Endothelial cell of umbilical vein (primary cell): ENCODE measurements around the gene ARL5C. TPM values are rescaled to one million over a fixed set of nuclear protein-coding genes. Genes with fewer than 3 reads are reported as not detected.

Source experiments
- BruUV-seq: library from RNA; stranded (reverse); fragments of 400-500 nt; replicated peaks from 2 replicates; lab custom pipeline; 2021; lab: Mats Ljungman, UMichigan
- CTCF ChIA-PET: fragments of 300-600, 350-600 bp; sonication (Branson Sonifier 250); formaldehyde crosslinking; loops from one replicate; lab custom pipeline; 2021; ENCODE audit warnings: antibody characterized with exemption, inconsistent platforms; lab: Charles Lee
- POLR2A ChIA-PET: fragments of 300-600, 350-600 bp; sonication (Branson Sonifier 250); formaldehyde crosslinking; loops from one replicate; lab custom pipeline; 2021; ENCODE audit warnings: antibody characterized with exemption, inconsistent platforms; lab: Charles Lee
- DNase-seq: peaks from one replicate; pipeline ENCODE4 v3.0.0-alpha.2; 2011; ENCODE audit warnings: low read depth, low spot score
- FAIRE-seq: peaks from 2 replicates; lab custom pipeline; 2011; peaks lifted over from hg19 to GRCh38; lab: Jason Lieb, UNC
- H2AFZ ChIP-seq: 2 replicates; pipeline ENCODE4 v1.6.0; 2012; ENCODE audit warnings: low read depth, low read length, control low read depth, inconsistent platforms
- H3K27ac ChIP-seq: 2 replicates; pipeline ENCODE4 v1.5.1; 2011; ENCODE audit warnings: low read depth, mild to moderate bottlenecking, control low read depth, low read length, moderate library complexity; ENCODE audit not compliant: insufficient read depth
- H3K27me3 ChIP-seq, 2 experiments: 2 replicates each; pipeline versions ENCODE4 v1.6.0 to v1.6.1; 2011; ENCODE audit warnings: low read length in 2 of 2, mixed read lengths in 1 of 2; ENCODE audit not compliant: control insufficient read depth in 2 of 2, insufficient read depth in 2 of 2
- H3K36me3 ChIP-seq, 2 experiments: 2 replicates in 1 of 2; 3 replicates in 1 of 2; pipeline ENCODE4 v1.5.1; 2011; ENCODE audit warnings: low read length in 2 of 2, mild to moderate bottlenecking in 1 of 2, moderate library complexity in 1 of 2; ENCODE audit not compliant: control insufficient read depth in 2 of 2, insufficient read depth in 2 of 2; ENCODE audit errors: extremely low read depth in 1 of 2
- H3K4me1 ChIP-seq: 3 replicates; pipeline ENCODE4 v1.5.1; 2011; ENCODE audit warnings: mild to moderate bottlenecking, low read length; ENCODE audit not compliant: control insufficient read depth, insufficient read depth; ENCODE audit errors: extremely low read depth
- H3K4me2 ChIP-seq: 2 replicates; pipeline ENCODE4 v1.6.1; 2011; ENCODE audit warnings: low read length, control low read depth, mixed read lengths; ENCODE audit not compliant: insufficient read depth
- H3K4me3 ChIP-seq, 3 experiments: fragments of 200-600 bp in 1 of 3; sonication (generic), shearing (Covaris generic) in 1 of 3; replicated peaks in 1 of 3; 2 replicates each; pipeline ENCODE4 v1.5.1; 2011 to 2016; ENCODE audit warnings: control low read depth in 3 of 3, low read length in 3 of 3, mild to moderate bottlenecking in 2 of 3, inconsistent platforms in 1 of 3, low read depth in 1 of 3, moderate library complexity in 1 of 3; ENCODE audit not compliant: insufficient read depth in 1 of 3
- H3K79me2 ChIP-seq: 2 replicates; pipeline ENCODE4 v1.6.0; 2012; ENCODE audit warnings: low read length, inconsistent platforms; ENCODE audit not compliant: control insufficient read depth, insufficient read depth
- H3K9ac ChIP-seq: replicated peaks from 2 replicates; pipeline ENCODE3; 2011; ENCODE audit warnings: low read length, control low read depth; ENCODE audit not compliant: insufficient read depth; ENCODE audit errors: extremely low read depth
- H3K9me1 ChIP-seq: replicated peaks from 3 replicates; pipeline ENCODE4 v1.6.0; 2011; ENCODE audit warnings: mild to moderate bottlenecking, low read length; ENCODE audit not compliant: control insufficient read depth, insufficient read depth; ENCODE audit errors: extremely low read depth
- H3K9me3 ChIP-seq: replicated peaks from 2 replicates; pipeline ENCODE4 v1.5.1; 2012; ENCODE audit warnings: low read length, inconsistent platforms; ENCODE audit not compliant: control insufficient read depth, insufficient read depth
- H4K20me1 ChIP-seq: replicated peaks from 2 replicates; pipeline ENCODE3; 2011; ENCODE audit warnings: mild to moderate bottlenecking, low read length; ENCODE audit not compliant: control insufficient read depth, insufficient read depth; ENCODE audit errors: extremely low read depth
- FOS ChIP-seq: IDR thresholded peaks from 2 replicates; pipeline ENCODE4 v1.6.1; 2011; ENCODE audit warnings: mild to moderate bottlenecking, low read length, moderate library complexity, borderline replicate concordance; ENCODE audit not compliant: insufficient read depth
- GATA2 ChIP-seq: IDR thresholded peaks from 2 replicates; pipeline ENCODE4 v1.7.0; 2011; ENCODE audit warnings: low read depth, mild to moderate bottlenecking, moderate library complexity, mixed read lengths, low read length; ENCODE audit not compliant: insufficient read length, insufficient read depth
- MYC ChIP-seq: IDR thresholded peaks from one replicate; pipeline ENCODE4 v1.6.1; 2011; ENCODE audit warnings: mild to moderate bottlenecking, low read depth, low read length
- POLR2A ChIP-seq: IDR thresholded peaks from 2 replicates; pipeline ENCODE4 v1.6.1; 2012; ENCODE audit warnings: low read depth, mild to moderate bottlenecking, control low read depth, low read length
- dilution Hi-C: fragments of 300-500 bp; cut with MboI; formaldehyde crosslinking; loops from one replicate; pipeline ENCODE4 v1.15.0; 2019; ENCODE audit warnings: low sequenced_read_pairs; ENCODE audit not compliant: extremely low pct_ligation_motif_present
- intact Hi-C: fragments of 100-400 bp; cut with micrococcal nuclease; formaldehyde crosslinking; loops from one replicate; pipeline ENCODE4 v1.10.0; 2022
- polyA plus RNA-seq, 4 experiments: library from polyadenylated mRNA; depleted of rRNA in 3 of 4; stranded (reverse) in 3 of 4; unstranded in 1 of 4; fragments of >200 nt; gene quantifications; 2 replicates each; pipeline versions ENCODE4 v1.2.1 to v1.2.3, GENCODE V29; 2011 to 2012; ENCODE audit warnings: missing spikeins in 1 of 4
- total RNA-seq: library from RNA; stranded (reverse); gene quantifications from 2 replicates; pipeline ENCODE4 v1.2.3, GENCODE V29; 2021
- TF ChIP-seq, protein P1 (sequence below): IDR thresholded peaks from 2 replicates; pipeline ENCODE4 v1.6.1; 2011; ENCODE audit not compliant: insufficient read depth, insufficient read length

ARL5C gene
- total and polyA plus RNA-seq, 2 donors (not counting 3 experiments of a cell fraction or from before 2014, with no cell fraction given): not detected

DNA sequence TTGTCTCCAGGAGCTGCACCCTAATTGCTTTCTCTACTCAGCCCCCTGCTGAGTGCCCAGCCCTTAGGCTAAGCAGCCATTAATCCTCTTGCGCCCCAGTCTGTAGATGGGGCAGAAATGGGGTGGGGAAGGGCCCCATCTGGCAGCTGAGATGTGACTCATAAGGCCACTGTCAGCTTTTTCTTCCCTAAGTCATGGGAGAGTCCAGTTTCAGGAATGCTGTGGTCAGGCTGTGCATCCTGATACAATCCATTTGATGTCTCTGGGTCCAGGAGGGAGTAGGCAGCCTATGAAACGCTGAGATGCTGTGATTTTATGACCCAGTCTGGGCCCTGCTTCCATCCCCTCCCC is 26.8 kb downstream of the ARL5C start:
- H3K27me3 ChIP-seq: peaks cover 5% of the 10 kb centered on the region in 2 experiments
- ChIA-PET CTCF (interaction anchor here (0.7 kb wide), 1 partner anchor 156 kb away, joined by 3 read pairs; no protein-coding TSS in a partner anchor), POLR2A (no interaction called here)
- no peaks in the 10 kb centered on the region for H3K9me1 ChIP-seq
- H3K79me2 ChIP-seq: no peaks in the 10 kb centered on the region
- H3K4me1 ChIP-seq: no peaks in the 10 kb centered on the region
- TF ChIP-seq POLR2A: no peak
- no peak for TF ChIP-seq GATA2
- H3K27ac ChIP-seq: no peak overlapping the region
- dilution Hi-C loops: no loop called here
- no peak overlapping the region for H2AFZ ChIP-seq
- H3K36me3 ChIP-seq: no peaks in the 10 kb centered on the region
- H3K4me2 ChIP-seq: no peak overlapping the region
- DNase-seq: no peak
- no peaks in the 10 kb centered on the region for H3K9me3 ChIP-seq
- no peak for FAIRE-seq
- intact Hi-C loops: no loop called here
- BruUV-seq: no TSS peak
- no peak overlapping the region for H3K4me3 ChIP-seq
- no peaks in the 10 kb centered on the region for H4K20me1 ChIP-seq
- no peak overlapping the region for H3K9ac ChIP-seq

DNA sequence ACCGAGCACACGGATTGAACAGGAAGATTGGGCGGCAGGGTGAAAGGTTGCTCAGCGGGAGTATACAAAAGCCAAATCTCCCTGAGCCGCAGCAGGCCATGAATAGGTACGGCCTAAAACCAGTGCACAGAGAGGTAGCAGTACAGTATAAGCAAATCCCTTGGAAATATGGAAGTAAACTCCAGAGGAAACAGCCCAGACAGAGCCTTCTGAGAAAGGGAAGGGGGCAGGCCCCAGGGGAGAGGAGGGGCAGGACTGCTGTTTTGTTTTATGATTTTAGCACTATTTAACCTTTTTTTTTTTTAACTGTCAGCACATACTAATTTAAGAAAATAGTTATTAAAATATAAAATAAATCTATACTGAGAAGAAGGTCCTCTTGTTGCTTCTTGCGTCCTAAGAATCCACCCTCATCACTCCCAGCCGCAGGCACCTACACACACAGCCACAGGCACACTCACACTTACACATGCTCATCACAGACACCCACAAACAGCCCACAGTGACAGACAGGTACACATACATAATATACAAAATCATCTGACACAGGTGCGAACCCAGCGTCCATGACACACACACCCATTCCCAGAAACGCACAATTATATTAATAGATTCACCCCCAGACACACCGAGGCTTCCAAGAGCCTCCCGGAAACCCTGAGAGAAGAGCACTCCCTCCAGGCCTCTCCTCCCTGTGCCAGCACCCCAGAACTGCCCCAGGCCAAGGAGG is 27.4 kb downstream of the ARL5C start:
- BruUV-seq: no TSS peak
- dilution Hi-C loops (no loop called here), intact Hi-C loops (no loop called here)
- ChIA-PET CTCF (no interaction called here), POLR2A (no interaction called here)
- H3K4me3 ChIP-seq: no peak overlapping the region
- H3K9me1 ChIP-seq: no peaks in the 10 kb centered on the region
- TF ChIP-seq POLR2A (no peak), MYC (no peak), FOS (no peak)
- TF ChIP-seq, protein P1, sequence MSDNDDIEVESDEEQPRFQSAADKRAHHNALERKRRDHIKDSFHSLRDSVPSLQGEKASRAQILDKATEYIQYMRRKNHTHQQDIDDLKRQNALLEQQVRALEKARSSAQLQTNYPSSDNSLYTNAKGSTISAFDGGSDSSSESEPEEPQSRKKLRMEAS: no peak
- no peak for DNase-seq
- H3K9ac ChIP-seq: no peak overlapping the region
- H3K79me2 ChIP-seq: no peaks in the 10 kb centered on the region
- no peaks in the 10 kb centered on the region for H3K4me1 ChIP-seq
- FAIRE-seq: no peak
- no peaks in the 10 kb centered on the region for H3K36me3 ChIP-seq
- no peak overlapping the region for H2AFZ ChIP-seq
- peaks cover 5% of the 10 kb centered on the region in 2 experiments for H3K27me3 ChIP-seq
- no peaks in the 10 kb centered on the region for H4K20me1 ChIP-seq
- H3K27ac ChIP-seq: no peak overlapping the region
- no peak overlapping the region for H3K4me2 ChIP-seq
- no peaks in the 10 kb centered on the region for H3K9me3 ChIP-seq
